Activated CD4-positive, alpha-beta T cell treated with anti-CD3 and anti-CD28 coated beads, Interleukin-2, Interleukin-4, amounts not matched to agents 100 ng/mL and 50 ng/mL, durations not matched to agents 16 hours and 8 hours (primary cell): Measurements from ENCODE around the gene CDHR3.

ENCODE experiments used
- DNase-seq: peaks from one replicate; pipeline ENCODE4 v3.0.0-alpha.2; 2020; ENCODE audit warnings: low spot score

The CDHR3 gene

DNA sequence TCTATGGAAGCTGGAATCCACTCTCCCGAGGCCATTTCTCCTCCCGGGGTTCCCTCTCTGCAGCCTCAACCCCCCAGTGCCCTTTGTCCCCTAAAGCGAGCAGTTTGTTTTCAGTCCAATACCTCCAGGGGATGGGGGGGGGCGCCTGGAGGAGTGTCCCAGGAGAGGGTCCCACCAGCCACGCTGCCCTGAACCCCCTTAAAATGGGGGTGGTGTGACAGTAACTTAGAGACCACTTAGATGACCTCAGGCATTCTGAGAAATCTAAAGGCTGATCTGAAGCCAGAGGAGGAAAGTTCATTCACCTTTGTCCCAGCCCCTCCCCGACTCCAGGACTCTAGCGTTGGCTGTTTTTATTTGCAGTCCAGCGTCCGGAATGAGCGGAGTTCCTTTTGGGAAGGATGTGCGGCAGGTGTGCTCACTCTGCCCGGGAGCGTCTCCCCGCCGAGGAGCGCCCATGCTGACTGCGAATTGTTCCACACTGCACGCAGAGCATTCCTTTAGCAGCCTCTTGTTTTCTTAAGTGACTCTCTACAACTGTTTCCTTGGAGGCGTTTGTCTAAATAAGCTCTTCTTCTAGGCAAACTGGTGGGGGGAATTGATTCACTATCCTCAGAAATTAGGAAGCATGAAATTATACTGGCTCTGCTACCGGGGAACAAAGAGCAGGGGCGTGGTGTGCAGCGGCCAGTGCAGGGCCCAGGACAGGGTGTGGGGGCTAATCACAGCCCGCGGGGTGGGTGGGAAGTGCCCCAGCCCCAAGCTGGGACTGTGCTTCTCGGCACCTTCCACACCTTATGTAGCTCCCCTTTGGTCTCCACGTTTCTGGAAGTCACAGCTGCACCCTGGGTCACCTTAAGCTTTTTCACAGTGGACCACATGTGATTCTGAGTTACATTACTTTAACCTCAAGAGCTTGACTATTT, 102.8 kb downstream of the CDHR3 start:
- DNase-seq: no peak

DNA sequence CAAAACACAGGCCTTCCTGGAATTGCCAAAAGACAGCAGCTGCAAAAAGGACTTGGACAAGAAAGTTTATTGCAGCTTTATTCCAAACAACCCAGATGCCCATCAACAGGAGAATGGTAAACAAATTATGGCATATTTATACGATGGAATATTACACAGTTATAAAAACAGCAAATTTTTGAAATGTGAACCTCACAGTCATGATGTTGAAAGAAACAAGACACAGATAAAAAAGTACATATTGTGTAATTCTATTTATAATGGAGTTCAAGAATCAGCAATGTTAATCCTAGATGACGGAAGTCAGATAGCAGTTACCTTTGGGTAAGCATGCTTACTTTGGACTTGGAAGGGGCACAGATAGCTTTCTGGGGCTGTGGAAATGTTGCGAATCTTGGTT, 104.6 kb downstream of the CDHR3 start:
- DNase-seq: no peak

DNA sequence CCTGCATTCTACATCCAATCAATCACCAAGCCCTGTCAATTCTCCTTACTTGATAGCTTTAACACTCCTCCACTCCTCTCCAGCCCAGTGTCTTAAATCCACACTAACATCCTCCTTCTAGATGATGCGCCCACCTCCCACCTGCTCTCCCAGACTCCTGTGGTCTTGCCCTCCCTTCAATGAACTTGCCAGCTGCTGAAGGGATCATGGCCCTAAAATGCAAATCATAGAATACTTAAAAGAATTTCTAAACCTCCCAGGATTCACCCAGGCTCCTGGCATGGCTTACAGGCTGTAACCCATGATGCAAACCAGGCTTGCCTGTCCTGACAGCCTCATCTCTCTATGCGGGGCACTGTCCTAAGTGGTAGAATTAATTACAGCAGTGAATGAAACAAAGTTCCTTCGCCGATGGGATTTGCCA, 105.5 kb downstream of the CDHR3 start:
- DNase-seq: no peak

DNA sequence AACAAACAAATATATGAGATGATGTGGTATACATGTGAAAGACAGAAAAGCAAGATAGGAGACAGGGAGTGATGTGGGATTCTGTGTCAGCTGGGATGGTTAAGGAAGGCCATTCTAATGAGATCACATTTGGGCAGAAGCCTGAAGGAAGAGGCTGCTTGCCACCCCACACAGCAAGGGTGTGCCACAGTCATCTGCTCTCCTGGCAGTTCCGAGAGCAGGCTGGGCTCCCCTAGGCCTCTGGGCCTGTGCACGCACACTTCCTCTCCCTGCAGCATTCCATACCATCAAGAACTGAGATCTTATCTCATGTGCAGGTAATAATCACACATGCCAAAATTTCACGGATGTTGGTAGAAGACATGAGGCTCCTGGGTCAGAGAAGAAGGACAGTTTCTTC, 105.9 kb downstream of the CDHR3 start:
- no peak for DNase-seq

DNA sequence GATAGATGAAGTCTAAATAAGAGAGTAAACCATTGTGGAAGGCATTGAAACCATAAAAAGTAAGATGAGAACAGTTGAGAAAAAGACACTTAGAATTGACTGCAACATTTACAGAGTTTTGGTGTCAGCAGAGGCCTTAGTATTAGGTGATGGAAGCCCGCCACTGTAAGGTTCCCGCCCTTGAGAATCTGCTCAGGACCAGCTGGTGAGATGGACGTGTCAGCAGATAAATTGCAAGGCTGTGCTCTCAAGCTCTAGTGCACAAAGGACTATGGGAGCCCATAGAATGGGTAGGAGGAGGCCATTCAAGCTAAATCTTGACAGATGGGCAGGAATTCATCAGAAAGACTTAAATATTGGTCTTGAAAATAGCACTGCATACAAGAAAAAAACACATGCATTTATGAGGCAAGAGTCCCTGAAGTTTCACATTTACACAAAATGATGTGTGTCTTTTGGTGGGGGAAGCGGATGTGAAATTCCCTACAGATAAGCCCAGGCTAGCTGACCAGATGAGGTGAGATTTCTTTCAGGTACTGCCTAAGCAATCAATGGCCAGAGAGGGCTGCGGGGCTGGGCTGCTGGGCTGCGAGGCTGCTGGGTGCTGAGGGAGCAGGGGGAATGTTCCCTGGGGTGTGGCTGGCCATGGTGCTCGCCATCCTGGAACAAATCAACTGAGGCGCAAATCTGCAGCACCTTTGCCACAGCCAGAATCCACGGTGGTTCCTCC, 106.6 kb downstream of the CDHR3 start:
- DNase-seq: no peak

DNA sequence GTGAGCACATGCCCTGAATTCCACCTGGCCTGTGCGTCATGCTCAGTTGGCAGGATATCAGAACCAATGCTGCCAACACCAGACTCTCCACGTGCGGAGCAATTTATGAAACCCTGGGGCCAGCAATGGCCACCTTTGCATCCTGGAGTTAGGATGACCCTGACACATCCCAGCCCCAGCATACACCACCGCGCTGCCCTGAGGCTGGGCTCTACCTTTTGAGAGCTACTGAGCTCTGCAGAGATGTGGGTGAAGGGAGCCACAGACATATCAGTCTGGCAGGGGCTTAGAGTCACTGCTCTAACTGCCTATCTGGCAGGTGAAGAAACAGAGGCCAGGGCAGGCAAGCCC, 107.1 kb downstream of the CDHR3 start:
- DNase-seq: no peak

DNA sequence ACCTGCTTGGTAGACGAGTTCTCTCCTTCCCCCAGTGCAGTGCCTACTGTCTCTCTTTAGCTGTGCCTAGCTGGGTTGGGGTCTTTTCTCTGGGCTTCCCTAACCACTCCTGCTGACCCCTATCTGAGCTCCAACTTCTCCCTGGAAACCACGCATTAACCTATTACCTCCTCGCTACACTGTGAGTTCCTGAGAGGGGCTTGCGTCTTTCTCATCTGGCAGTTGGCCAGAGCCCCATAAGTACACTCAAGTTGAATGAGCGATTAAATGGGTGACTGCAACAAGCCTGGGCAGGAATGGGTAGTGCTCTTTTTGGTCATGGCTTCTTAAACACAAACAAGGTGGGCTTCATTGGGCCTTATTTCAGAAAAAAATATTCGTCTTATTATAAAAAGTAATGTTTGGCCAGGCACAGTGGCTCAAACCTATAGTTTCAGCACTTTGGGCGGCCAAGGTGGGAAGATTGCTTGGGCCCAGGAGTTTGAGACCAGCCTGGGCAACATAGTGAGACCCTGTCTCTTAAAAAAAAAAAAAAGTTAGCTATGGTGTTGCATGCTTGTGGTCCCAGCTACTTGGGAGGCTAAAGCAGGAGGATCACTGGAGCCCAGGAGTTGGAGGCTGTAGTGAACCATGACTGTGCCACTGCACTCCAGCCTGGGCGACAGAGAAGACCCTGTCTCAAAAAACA, 107.6 kb downstream of the CDHR3 start:
- no peak for DNase-seq

DNA sequence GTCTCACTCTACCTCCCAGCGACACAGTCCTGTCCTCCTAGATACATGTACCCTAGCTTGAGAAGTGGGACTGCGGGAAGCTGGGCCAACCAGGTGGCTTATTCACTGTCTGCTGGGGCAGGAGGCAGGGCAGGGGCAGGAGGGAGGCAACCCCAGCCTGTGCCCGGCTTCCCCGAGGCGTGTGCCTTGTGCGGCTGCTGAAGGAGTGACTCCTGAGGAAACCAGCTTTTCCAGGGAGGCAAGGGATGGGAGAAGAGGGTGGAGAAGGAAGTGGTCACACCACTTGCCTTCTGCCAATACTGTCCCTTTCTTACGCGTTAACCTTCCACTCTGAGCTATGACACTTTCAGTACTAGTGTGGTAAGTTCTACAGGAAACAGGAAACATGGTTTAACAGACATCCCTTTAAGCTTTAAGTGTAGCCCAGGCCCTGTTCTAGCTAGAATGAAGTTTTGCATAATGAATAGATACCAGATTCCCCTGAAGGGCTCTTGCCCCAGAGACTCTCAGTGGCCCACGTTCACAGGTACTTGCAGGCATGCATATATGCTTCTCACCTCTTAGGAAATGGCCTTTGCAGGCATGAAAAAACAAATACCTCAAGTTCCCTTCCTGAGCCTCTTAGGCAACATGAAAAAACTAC, 108.4 kb downstream of the CDHR3 start:
- DNase-seq: peak; percentile 87

DNA sequence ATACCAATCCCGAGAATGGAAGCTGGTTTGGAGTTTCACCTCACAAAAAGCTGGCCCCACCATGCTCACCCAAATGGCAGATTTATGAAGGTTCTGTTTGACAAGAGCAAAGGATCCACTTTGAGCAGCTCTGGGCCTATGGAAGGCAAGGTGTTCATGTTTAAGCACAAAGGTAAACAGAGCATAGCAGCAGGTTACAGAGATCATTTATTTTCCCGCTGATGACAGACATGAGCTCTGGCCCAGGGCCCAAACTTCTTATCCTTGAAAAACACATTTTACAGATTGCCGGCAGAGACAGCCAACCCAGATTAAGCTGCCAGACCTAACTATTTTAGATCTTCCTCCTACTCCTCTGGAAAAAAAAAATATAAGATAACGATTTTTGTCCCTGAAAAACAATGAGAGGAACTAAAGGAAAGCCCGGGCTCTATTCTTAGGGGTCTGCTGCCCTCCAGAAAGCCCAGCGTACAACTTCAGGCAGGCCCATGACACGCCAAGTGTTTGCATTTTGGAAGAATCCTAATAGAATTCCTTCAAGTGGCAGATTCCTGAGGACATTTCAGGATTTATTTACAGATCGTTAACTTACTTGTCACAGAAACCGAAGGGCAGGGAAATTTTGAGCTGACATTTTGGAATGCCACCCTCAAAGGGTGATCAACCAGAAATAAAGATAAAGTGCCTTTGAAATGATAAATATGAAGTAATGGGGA, 109.1 kb downstream of the CDHR3 start:
- DNase-seq: no peak

DNA sequence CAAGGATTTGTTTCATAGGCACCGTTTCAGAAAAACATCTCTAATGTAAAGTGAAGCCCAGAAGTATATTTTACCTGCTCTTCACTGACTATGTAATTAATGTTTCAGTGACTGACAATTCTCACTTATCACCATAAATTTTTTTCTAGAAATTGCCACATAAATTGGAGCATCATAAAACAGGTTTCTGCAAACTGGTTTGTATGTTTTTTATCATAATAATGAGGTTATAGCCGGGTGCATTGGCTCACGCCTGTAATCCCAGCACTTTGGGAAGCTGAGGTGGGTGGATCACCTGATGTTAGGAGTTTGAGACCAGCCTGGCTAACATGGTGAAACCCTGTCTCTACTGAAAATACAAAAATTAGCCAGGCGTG, 109.6 kb downstream of the CDHR3 start:
- DNase-seq: no peak

DNA sequence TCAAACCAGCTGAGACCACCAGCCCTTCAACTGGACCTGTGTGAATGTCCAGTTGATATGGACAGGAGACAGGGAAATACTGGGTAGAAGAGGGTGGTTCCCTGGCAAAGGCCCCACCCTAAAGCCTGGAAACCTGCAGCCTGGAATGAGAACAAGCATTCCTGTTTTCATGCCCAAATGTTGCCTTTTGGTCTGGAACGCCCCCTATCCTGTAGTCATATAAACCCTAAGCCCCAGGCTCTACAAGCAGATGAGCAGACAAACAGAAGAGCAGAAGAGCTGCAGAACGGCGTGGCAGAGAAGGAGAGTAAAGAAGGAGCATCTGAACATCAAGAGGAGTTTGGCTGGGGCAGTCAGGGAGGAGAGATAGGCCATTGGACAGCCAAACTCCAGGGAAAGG, 110.6 kb downstream of the CDHR3 start:
- DNase-seq: no peak

DNA sequence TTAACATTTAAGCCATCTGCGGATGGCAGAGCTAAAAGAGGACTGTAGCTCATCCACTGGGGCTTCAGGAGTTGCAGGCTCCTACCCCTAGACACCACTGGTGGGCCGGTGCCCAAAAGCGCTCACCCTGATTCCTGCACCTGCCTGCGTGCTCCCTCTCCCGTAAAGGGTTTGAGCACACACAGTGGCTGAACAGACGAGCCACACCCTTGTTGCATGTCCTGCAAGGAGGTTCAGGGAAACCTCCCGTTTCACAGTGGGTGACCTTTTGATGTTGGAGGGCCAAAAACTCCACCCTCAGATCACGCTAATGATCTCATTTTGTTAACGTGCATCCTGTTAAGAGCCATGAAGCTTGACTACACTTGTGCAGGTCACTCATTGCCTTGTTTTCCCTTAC, 111.2 kb downstream of the CDHR3 start:
- no peak for DNase-seq

DNA sequence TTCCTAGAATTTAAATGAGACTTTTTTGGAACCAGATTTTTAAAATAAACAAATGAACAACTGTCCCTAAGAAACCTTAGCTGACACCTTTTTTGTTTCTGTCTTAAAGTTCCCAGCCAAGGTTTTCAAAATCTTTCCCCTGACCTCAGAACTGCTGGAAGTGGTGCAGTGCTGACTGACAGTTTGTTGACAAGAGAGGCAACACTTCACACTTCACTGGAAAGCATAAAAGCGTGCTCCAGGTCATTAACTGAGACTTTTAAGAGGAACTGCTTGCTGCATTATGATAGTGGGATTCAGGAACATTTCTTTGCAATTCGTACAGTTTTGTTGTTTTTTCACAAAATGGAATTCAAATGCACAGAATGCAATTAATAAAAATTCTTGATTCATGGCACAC, 112.9 kb downstream of the CDHR3 start:
- no peak for DNase-seq

DNA sequence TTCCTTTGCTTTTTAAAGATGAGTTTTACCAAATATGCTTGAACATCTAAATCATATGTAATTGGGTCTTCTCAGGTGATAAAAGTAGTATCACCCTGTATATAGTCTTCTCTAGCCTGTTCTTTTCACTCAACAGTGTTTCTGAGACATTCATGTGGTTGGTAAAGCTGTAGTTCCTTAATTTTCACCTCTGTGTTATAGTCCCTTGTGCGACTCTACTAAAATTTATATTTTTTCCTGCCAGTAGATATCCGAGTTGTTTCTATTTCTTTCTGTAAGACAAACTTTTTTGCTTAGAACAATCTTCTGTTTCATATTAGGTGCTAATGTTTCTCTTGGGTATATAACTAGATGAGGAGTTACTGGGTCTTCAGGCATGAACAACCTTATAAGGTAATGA, 113.5 kb downstream of the CDHR3 start:
- DNase-seq: no peak

DNA sequence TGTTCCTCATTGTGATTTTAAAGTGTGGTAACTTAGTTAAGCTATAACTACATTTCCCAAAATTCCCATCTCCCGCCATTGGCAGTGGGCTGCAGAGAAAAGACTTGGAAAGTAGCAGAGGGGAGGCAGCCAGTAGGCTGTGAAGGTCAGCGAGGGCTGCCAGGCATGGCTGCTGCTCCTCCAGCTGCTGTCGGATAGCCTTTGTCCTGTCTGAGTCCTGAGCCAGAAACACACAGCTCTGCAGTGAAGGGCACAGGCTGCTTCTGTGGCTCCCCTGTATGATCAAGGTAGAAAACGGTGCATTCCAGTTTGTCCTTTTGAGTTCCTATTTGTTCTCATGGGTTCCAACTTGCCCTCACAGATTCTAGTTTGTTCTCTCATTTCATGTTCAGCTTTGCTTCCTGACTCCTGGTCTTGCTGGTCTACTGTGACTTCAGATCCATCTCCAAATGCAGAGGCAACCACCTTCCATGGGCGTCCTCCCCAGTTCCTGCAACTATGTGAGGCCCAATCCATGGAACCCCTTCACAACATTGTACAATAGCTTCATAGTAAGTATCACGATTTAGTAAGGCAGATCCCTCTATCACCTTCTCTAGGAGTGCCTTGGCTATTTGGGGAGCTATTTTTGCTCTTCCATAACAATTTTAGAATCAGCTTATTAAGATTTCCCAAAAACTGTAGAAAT, 117.4 kb downstream of the CDHR3 start:
- no peak for DNase-seq

DNA sequence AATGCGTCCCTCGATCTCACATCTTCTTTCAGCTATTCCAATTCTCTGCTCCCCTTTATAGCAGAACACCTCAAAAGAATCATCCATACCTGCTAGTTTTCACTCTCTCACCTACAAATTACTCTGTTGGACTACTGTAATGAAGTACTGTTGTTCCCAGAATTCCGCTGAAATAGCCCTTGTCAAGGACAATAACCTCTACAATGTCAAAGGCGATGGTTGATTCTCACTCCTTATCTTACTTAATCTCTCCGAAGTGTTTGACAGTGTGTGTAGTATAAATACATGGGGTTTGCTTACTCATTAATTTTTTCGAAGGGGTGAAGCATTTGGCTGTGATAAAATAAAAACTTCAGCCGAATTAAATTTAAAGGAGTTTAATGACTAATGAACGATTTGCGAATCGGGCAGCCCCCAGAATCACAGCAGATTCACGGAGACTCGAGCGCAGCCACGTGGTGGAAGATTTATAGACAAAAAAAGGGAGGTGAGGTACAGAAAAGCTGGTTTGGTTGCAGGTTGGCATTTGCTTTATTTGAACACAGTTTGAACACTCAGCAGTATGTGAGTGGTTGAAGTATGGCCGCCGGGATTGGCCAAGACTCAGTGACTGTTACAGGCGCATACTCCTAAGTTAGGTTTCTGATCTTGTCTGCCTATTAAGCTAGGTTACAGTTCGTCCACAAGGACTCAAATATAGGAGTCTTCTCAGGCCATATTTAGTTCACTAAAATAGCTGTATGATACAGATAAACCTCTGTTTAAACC, 119.2 kb downstream of the CDHR3 start:
- no peak for DNase-seq
